H1 (cell line): ENCODE data around the gene TDRKH. TPM values are rescaled to one million over a fixed set of nuclear protein-coding genes. Genes with fewer than 3 reads are reported as not detected.

Experiments used
- CTCF ChIA-PET: fragments of 300-600 bp; sonication (Branson Sonifier 250); formaldehyde crosslinking; loops from one replicate; lab custom pipeline; 2021; ENCODE audit not compliant: partially characterized antibody; lab: Charles Lee
- POLR2A ChIA-PET: fragments of 300-600 bp; sonication (Branson Sonifier 250); formaldehyde crosslinking; loops from one replicate; lab custom pipeline; 2021; ENCODE audit warnings: inconsistent platforms; ENCODE audit not compliant: partially characterized antibody; lab: Charles Lee
- DNase-seq, 2 experiments: peaks; one replicate each; pipeline versions ENCODE4 v3.0.0 to v3.0.0-alpha.2; 2010 to 2022; ENCODE audit warnings: low spot score in 2 of 2, low read depth in 1 of 2, mixed read lengths in 1 of 2
- FAIRE-seq: peaks from 2 replicates; lab custom pipeline; 2011; peaks lifted over from hg19 to GRCh38; lab: Jason Lieb, UNC
- H2AFZ ChIP-seq: 2 replicates; pipeline ENCODE4 v1.8.1; 2012; ENCODE audit warnings: low read length, inconsistent platforms
- H2AK5ac ChIP-seq: 2 replicates; pipeline ENCODE4 v1.6.1; 2013; ENCODE audit warnings: low read depth, low read length
- H2BK120ac ChIP-seq: replicated peaks from 2 replicates; pipeline ENCODE3; 2013; ENCODE audit warnings: low read depth, low read length, inconsistent platforms
- H2BK12ac ChIP-seq: 2 replicates; pipeline ENCODE4 v1.6.1; 2013; ENCODE audit warnings: low read depth, low read length
- H2BK15ac ChIP-seq: 2 replicates; pipeline ENCODE4 v1.6.1; 2013; ENCODE audit warnings: low read length
- H2BK20ac ChIP-seq: 2 replicates; pipeline ENCODE4 v1.6.1; 2013; ENCODE audit warnings: low read length
- H2BK5ac ChIP-seq: 2 replicates; pipeline ENCODE4 v1.6.1; 2013; ENCODE audit warnings: low read depth, low read length
- H3K14ac ChIP-seq: 2 replicates; pipeline ENCODE4 v1.6.1; 2013; ENCODE audit warnings: inconsistent platforms; ENCODE audit not compliant: insufficient read length
- H3K18ac ChIP-seq: 2 replicates; pipeline ENCODE4 v1.6.1; 2013; ENCODE audit warnings: low read length; ENCODE audit errors: extremely low read depth
- H3K23ac ChIP-seq: 2 replicates; pipeline ENCODE4 v1.6.1; 2013; ENCODE audit warnings: inconsistent platforms; ENCODE audit not compliant: insufficient read length
- H3K23me2 ChIP-seq: 2 replicates; pipeline ENCODE4 v1.6.1; 2013; ENCODE audit warnings: low read depth, low read length
- H3K27ac ChIP-seq: 2 replicates; pipeline ENCODE4 v1.6.1; 2011; ENCODE audit warnings: low read depth, low read length, inconsistent platforms
- H3K27me3 ChIP-seq, 4 experiments: replicated peaks in 1 of 4; 1 replicate in 1 of 4; 2 replicates in 3 of 4; pipeline versions ENCODE4 v1.6.1 to v1.8.1; 2011 to 2013; ENCODE audit warnings: low read length in 3 of 4, mild to moderate bottlenecking in 3 of 4, inconsistent platforms in 2 of 4, mixed read lengths in 2 of 4, moderate library complexity in 1 of 4; ENCODE audit not compliant: control insufficient read depth in 3 of 4, insufficient read depth in 3 of 4; ENCODE audit errors: extremely low read depth in 1 of 4
- H3K36me3 ChIP-seq, 4 experiments: 2 replicates each; pipeline versions ENCODE4 v1.6.1 to v1.8.1; 2011 to 2013; ENCODE audit warnings: mild to moderate bottlenecking in 4 of 4, low read length in 3 of 4, moderate library complexity in 2 of 4, control low read depth in 1 of 4, inconsistent platforms in 1 of 4; ENCODE audit not compliant: insufficient read depth in 4 of 4, control insufficient read depth in 2 of 4
- H3K4ac ChIP-seq: replicated peaks from 2 replicates; pipeline ENCODE3; 2013; ENCODE audit warnings: low read length, low read depth, mixed read lengths, inconsistent platforms; ENCODE audit not compliant: insufficient read length
- H3K4me1 ChIP-seq, 4 experiments: replicated peaks in 1 of 4; 1 replicate in 1 of 4; 2 replicates in 3 of 4; pipeline versions ENCODE4 v1.6.1 to v1.8.1; 2011 to 2013; ENCODE audit warnings: low read length in 3 of 4, inconsistent platforms in 2 of 4, mixed read lengths in 1 of 4; ENCODE audit not compliant: insufficient read depth in 4 of 4, control insufficient read depth in 3 of 4
- H3K4me2 ChIP-seq, 2 experiments: 2 replicates each; pipeline versions ENCODE4 v1.6.1 to v1.8.1; 2011 to 2013; ENCODE audit warnings: low read depth in 2 of 2, low read length in 2 of 2, control low read depth in 1 of 2, inconsistent platforms in 1 of 2, mild to moderate bottlenecking in 1 of 2; ENCODE audit not compliant: insufficient read depth in 1 of 2
- H3K4me3 ChIP-seq, 4 experiments: fragments of 200-600, 300-600 bp in 1 of 4; sonication (generic), shearing (Covaris generic), sonication (Bioruptor Twin) in 1 of 4; 2 replicates each; pipeline versions ENCODE4 v1.5.1 to v1.8.1; 2011 to 2016; ENCODE audit warnings: low read length in 4 of 4, low read depth in 3 of 4, control low read depth in 2 of 4, inconsistent platforms in 2 of 4, mild to moderate bottlenecking in 2 of 4, mixed read lengths in 1 of 4, moderate library complexity in 1 of 4; ENCODE audit not compliant: insufficient read depth in 2 of 4; ENCODE audit errors: extremely low read depth in 1 of 4
- H3K56ac ChIP-seq: replicated peaks from 2 replicates; pipeline ENCODE3; 2013; ENCODE audit warnings: low read depth, mild to moderate bottlenecking, mixed read lengths, low read length, inconsistent platforms; ENCODE audit not compliant: insufficient read length
- H3K79me1 ChIP-seq: 2 replicates; pipeline ENCODE4 v1.6.1; 2013; ENCODE audit warnings: low read depth, low read length, control low read depth
- H3K79me2 ChIP-seq, 2 experiments: 2 replicates each; pipeline versions ENCODE4 v1.6.1 to v1.8.1; 2012 to 2013; ENCODE audit warnings: low read length in 2 of 2, mild to moderate bottlenecking in 2 of 2, inconsistent platforms in 1 of 2; ENCODE audit not compliant: insufficient read depth in 2 of 2, control insufficient read depth in 1 of 2
- H3K9ac ChIP-seq, 4 experiments: replicated peaks in 1 of 4; 1 replicate in 1 of 4; 2 replicates in 3 of 4; pipeline versions ENCODE4 v1.6.1 to v1.8.1; 2011 to 2013; ENCODE audit warnings: low read depth in 3 of 4, low read length in 3 of 4, control low read depth in 2 of 4, mild to moderate bottlenecking in 2 of 4, moderate library complexity in 2 of 4, inconsistent platforms in 1 of 4; ENCODE audit errors: extremely low read depth in 1 of 4
- H3K9me3 ChIP-seq, 2 experiments: 2 replicates each; pipeline versions ENCODE4 v1.6.1 to v1.8.1; 2012 to 2013; ENCODE audit warnings: mild to moderate bottlenecking in 2 of 2, moderate library complexity in 2 of 2, control low read depth in 1 of 2, inconsistent platforms in 1 of 2, low read depth in 1 of 2, low read length in 1 of 2, mixed read lengths in 1 of 2; ENCODE audit not compliant: insufficient read depth in 2 of 2
- H4K20me1 ChIP-seq, 2 experiments: replicated peaks in 1 of 2; 2 replicates each; pipeline versions ENCODE3 to v1.8.1; 2011 to 2013; ENCODE audit warnings: inconsistent platforms in 2 of 2, low read length in 2 of 2, mild to moderate bottlenecking in 1 of 2; ENCODE audit not compliant: insufficient read depth in 2 of 2, control insufficient read depth in 1 of 2
- H4K5ac ChIP-seq: 2 replicates; pipeline ENCODE4 v1.6.1; 2013; ENCODE audit warnings: low read length, low read depth, mixed read lengths, inconsistent platforms; ENCODE audit not compliant: insufficient read length
- H4K8ac ChIP-seq: 2 replicates; pipeline ENCODE4 v1.8.0; 2013; ENCODE audit warnings: mild to moderate bottlenecking, moderate library complexity, low read length, inconsistent platforms; ENCODE audit not compliant: insufficient read depth; ENCODE audit errors: extremely low read depth
- H4K91ac ChIP-seq: replicated peaks from 2 replicates; pipeline ENCODE3; 2013; ENCODE audit warnings: low read length, mixed read lengths, inconsistent platforms; ENCODE audit not compliant: insufficient read length
- BACH1 ChIP-seq: IDR thresholded peaks from 2 replicates; pipeline ENCODE4 v1.6.1; 2012; ENCODE audit warnings: low read length, improper control_type of control experiment
- JUN ChIP-seq: IDR thresholded peaks from 2 replicates; pipeline ENCODE4 v1.6.1; 2011; ENCODE audit warnings: low read depth, mild to moderate bottlenecking, improper control_type of control experiment, low read length
- KDM1A ChIP-seq: fragments of 200-600, 300-600 bp; sonication (generic); IDR thresholded peaks from 2 replicates; pipeline ENCODE4 v1.7.1; 2016; ENCODE audit warnings: mild to moderate bottlenecking, low read length, borderline replicate concordance
- KDM5A ChIP-seq: fragments of 200-600 bp; IDR thresholded peaks from 2 replicates; pipeline ENCODE4 v1.7.1; 2012; ENCODE audit warnings: mild to moderate bottlenecking, low read length, inconsistent platforms, mixed read lengths
- NANOG ChIP-seq: IDR thresholded peaks from 2 replicates; pipeline ENCODE4 v1.6.1; 2011; ENCODE audit warnings: low read length, low read depth, mild to moderate bottlenecking, inconsistent platforms; ENCODE audit not compliant: insufficient read depth, poor library complexity, severe bottlenecking
- POU5F1 ChIP-seq: IDR thresholded peaks from 2 replicates; pipeline ENCODE4 v1.6.1; 2011; ENCODE audit warnings: low read depth, mild to moderate bottlenecking, low read length, moderate library complexity
- SAP30 ChIP-seq: fragments of 300-600 bp; sonication (generic); IDR thresholded peaks from 2 replicates; pipeline ENCODE4 v1.7.1; 2012; ENCODE audit warnings: low read length, moderate library complexity, mild to moderate bottlenecking, inconsistent platforms; ENCODE audit not compliant: insufficient read depth, insufficient replicate concordance
- SP2 ChIP-seq: IDR thresholded peaks from 2 replicates; pipeline ENCODE4 v1.6.1; 2012; ENCODE audit warnings: mild to moderate bottlenecking, low read length, inconsistent platforms
- WGBS, 2 experiments: shearing (Covaris generic) in 1 of 2; methylation state at CpG; one replicate each; pipeline versions ENCODE4 v1.1.6 to v1.1.7; 2013 to 2015; ENCODE audit warnings: low lambda C conversion rate in 2 of 2, mixed read lengths in 2 of 2, inconsistent platforms in 1 of 2, low coverage in 1 of 2, missing lambda C conversion rate in 1 of 2; ENCODE audit not compliant: insufficient replicate concordance in 2 of 2, insufficient coverage in 1 of 2, insufficient read length in 1 of 2; ENCODE audit errors: extremely low coverage in 1 of 2, missing lambda C conversion rate in 1 of 2; 5-methylcytosine and 5-hydroxymethylcytosine counted together
- polyA plus RNA-seq, 7 experiments: library from polyadenylated mRNA; depleted of rRNA in 3 of 7; stranded (reverse) in 5 of 7; unstranded in 2 of 7; fragments of >200 nt in 5 of 7; fragments of 200-250 nt in 2 of 7; gene quantifications; 1 replicate in 5 of 7; 2 replicates in 1 of 7; 4 replicates in 1 of 7; pipeline versions ENCODE4 v1.2.1 to v1.2.3, GENCODE V29; 2011 to 2013; ENCODE audit warnings: missing spikeins in 2 of 7, mixed read lengths in 2 of 7
- total RNA-seq: library from RNA; stranded (reverse); fragmentation: NEBNext Ultra II Directional; extraction: Animal tissue kit (Norgen Biotek cat#: 25700); gene quantifications from 2 replicates; pipeline ENCODE4 v1.2.1, GENCODE V29; 2021

TDRKH gene
- total and polyA plus RNA-seq, 2 of the 8 experiments (the other 6 are each of a cell fraction or from before 2014, with no cell fraction given), result 9.9 to 26.1 TPM

DNA sequence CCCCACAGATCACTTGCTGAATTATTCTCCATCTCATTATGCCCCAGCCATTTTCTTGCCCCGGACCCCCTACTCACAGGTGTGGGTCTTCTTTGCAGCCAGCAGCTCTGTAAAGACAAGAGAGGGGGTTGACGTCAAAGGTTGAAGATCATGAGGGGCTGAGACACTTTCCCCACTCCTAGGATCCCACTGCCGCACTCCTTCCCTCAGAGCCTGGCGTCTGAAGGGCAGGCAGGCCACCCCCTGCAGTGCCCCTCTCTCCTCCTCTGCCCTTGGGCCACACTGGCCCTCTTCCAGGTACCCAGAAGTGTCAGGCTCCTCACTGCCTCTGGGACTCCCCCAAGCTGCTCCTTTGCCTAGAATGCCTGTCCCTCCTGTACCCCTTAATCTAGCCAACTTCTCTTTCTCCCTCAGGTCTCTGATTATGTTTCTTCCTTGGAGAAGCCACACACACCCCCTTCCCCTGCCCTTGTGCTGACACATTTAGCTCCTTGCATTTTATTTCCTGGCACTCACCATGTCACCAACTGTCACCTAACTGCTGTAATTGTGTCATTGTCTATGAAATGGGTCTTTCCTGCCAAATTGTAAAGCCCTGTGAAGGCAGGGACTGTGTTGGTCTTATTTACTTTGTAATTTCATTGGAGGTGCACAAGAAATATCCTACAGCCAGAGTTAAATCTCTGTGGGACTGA, 39.2 kb upstream of the TDRKH start:
- H4K5ac ChIP-seq, result no peak overlapping the region
- peak overlapping the region; percentile 64 for H3K18ac ChIP-seq
- H3K9me3 ChIP-seq, result no peaks in the 10 kb centered on the region
- CTCF ChIA-PET, result interaction anchor here (0.6 to 1.4 kb wide), 6 partner anchors 12 to 95 kb away, joined by 3 to 7 read pairs (median 4); no protein-coding TSS in a partner anchor
- peaks cover 5% of the 10 kb centered on the region; the same call in 1 of the 2 replicates for H3K23me2 ChIP-seq
- no peaks in the 10 kb centered on the region for H3K79me2 ChIP-seq
- H4K91ac ChIP-seq, result no peak overlapping the region
- H2BK15ac ChIP-seq, result peak overlapping the region; percentile 88; the same call in 1 of the 2 replicates
- H3K4me3 ChIP-seq, result peak overlapping the region in 3 of 4 experiments; percentile 11 to 33 (median 14); a peak in 5 of 8 replicates
- H3K23ac ChIP-seq, result no peak overlapping the region
- H2BK120ac ChIP-seq, result no peak overlapping the region
- H2AFZ ChIP-seq, result no peak overlapping the region
- peak overlapping the region in 1 of 4 experiments; percentile 16; a peak in 1 of 7 replicates for H3K9ac ChIP-seq
- no peak for FAIRE-seq
- H3K56ac ChIP-seq, result no peak overlapping the region
- 41% methylated on average over 4 of the region's 4 CpGs; no CpG with 5 or more reads in 1 of the 2 experiments for WGBS, 2 experiments
- no peaks in the 10 kb centered on the region for H4K20me1 ChIP-seq
- H3K4me2 ChIP-seq, result peak overlapping the region; percentile 59 to 64
- H2AK5ac ChIP-seq, result peak overlapping the region; percentile 56; the same call in 1 of the 2 replicates
- H3K36me3 ChIP-seq, result no peaks in the 10 kb centered on the region
- peak overlapping the region; percentile 80; the same call in 1 of the 2 replicates for H2BK5ac ChIP-seq
- H2BK12ac ChIP-seq, result peak overlapping the region; percentile 98; the same call in 1 of the 2 replicates
- DNase-seq, result no peak
- no peak overlapping the region for H3K14ac ChIP-seq
- POLR2A ChIA-PET, result interaction anchor here (0.7 to 1.3 kb wide), 3 partner anchors 10 to 22 kb away, joined by 3 to 9 read pairs (median 4); partner anchors contain the start of gene C2CD4D
- peak overlapping the region; percentile 97; the same call in 1 of the 2 replicates for H2BK20ac ChIP-seq
- no peaks in the 10 kb centered on the region; a peak in 1 of 7 replicates for H3K27me3 ChIP-seq
- H3K27ac ChIP-seq, result no peak overlapping the region
- peaks cover 14 to 40% (median 29%) of the 10 kb centered on the region in 4 experiments for H3K4me1 ChIP-seq
- no peak overlapping the region; the same call in 1 of the 2 replicates for H4K8ac ChIP-seq
- H3K79me1 ChIP-seq, result no peaks in the 10 kb centered on the region
- no peak overlapping the region for H3K4ac ChIP-seq
- TF ChIP-seq SAP30 (no peak), JUN (no peak), KDM5A (no peak), BACH1 (no peak), KDM1A (no peak), NANOG (no peak), SP2 (no peak), POU5F1 (no peak)
